Measurements from ENCODE around the gene ERAP2.

Gene ERAP2

DNA sequence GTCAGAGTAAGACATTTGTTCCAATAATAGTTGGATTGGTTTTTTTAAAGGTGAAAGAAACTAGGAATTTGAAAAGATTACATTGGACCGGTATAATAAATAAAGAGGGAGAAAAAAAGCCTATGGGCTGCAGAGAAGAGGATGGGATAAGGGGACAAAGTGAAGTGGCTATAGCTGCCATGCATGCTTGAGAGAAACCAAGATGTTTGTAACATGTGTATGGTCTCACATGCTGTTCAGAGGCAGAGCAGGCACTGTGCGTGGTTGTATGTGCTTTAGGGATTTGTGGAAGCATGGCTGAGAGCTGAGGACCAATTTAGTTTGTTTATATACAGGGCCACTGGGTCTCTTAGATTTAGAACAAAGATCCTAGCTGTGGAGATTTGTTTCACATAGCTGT is 92.3 kb downstream of the ERAP2 start:
- DNase-seq: no peak

All from AML-193 (cell line).